B cell (primary cell): ENCODE measurements around the gene CIB1.

Experiments used
- CTCF ChIP-seq: fragments of 200-600 bp; IDR thresholded peaks from one replicate; pipeline ENCODE4 v1.8.0; 2022; ENCODE audit warnings: antibody characterized with exemption, mild to moderate bottlenecking
- EZH2 ChIP-seq: IDR thresholded peaks from 2 replicates; pipeline ENCODE4 v1.6.1; 2012; ENCODE audit warnings: borderline replicate concordance, low read depth, mild to moderate bottlenecking, moderate library complexity, low read length; ENCODE audit not compliant: insufficient read depth, poor library complexity, severe bottlenecking

GRCh38 chr15:90225504-90226234 is 8.1 kb downstream of the CIB1 start:
- TF ChIP-seq CTCF (no peak), EZH2 (no peak)
